Skeletal muscle cell (primary cell): ENCODE measurements around the gene RDX.

ENCODE experiments used
- DNase-seq: peaks from one replicate; pipeline ENCODE4 v3.0.0-alpha.2; 2010; ENCODE audit warnings: low read depth
- H3K4me3 ChIP-seq: 2 replicates; pipeline ENCODE4 v1.5.1; 2011; ENCODE audit warnings: low read depth, mild to moderate bottlenecking, control low read depth, low read length, moderate library complexity

The RDX gene

DNA sequence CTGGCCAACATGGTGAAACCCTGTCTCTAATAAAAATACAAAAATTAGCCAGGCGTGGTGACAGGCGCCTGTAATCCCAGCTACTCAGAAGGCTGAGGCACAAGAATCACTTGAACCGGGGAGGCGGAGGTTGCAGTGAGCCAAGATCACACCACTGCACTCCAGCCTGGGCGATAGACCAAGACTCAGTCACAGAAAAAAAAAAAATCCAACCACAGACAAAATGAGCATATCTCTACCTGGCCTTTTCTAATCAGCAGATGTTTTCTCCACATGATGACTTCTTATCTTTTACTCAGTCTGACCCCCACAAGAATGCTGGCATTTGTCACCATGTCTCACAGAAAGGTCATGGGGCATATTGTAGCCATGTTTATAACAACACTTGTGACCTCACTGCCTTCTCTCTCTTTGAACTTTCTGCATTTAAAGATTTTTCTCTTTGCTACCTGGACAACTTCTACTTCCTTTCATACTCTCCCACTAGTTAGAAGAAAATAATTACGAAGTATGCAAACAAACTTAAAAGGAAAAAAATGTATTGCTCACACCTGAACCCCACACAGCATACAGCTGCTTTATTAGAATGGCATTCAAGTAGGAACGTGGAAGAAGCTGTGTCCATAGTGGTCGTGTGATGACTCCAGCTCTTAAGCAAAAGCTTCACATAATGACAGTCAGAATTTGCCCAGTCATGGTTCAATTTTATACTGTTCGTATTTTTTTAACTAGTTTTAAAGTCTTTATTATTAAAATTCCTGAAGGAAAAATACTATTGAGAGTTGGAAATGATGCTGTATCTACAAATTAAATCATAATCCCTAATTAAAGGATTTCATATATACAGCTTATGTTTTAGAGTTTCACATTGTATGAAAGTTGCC is 137.9 kb downstream of the RDX start:
- DNase-seq, result no peak

DNA sequence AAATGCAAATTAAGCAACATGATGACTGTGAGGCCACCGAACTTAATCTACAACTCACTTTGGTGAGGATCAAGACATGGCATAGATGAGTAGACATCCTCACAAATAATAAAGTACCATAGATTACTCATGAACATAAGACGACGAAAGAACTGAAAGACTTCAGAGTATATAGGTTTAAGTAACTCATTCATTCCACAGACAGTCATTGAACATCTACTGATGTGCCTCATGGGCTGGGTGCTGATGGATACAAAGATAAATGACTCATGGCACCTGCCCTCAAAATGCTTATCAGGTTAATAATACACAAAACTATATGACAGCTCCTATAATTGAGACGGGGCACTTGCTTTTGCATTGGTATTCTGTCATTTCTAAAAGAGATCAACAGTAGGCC is 139.9 kb downstream of the RDX start:
- H3K4me3 ChIP-seq, result no peak overlapping the region
- DNase-seq, result no peak

More for the DNA sequence above, 137.9 kb downstream of the RDX start:
- H3K4me3 ChIP-seq, result no peak overlapping the region

GRCh38 chr11:110153474-110153873 is 142.9 kb downstream of the RDX start:
- DNase-seq, result no peak
- no peak overlapping the region for H3K4me3 ChIP-seq

DNA sequence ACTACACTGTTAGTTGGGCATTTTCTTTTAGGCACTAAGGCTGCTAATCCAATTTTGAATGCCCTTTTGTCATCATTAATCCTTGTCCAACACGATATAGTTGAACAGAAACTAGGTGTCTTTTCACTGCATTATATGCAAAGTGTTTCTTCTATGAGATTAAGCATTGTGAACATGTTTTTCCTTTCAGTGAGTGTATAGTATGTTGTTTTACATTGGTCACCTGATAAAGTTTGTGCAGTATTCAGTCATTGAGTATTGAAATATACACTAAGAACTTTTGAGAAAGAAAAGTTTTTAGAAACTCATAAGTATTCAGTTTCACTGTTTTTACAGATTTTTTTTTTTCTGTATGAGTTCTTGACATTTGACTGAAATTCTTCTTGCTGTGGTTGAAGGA is 144.2 kb downstream of the RDX start:
- DNase-seq, result no peak
- no peak overlapping the region for H3K4me3 ChIP-seq

- no peak overlapping the region for H3K4me3 ChIP-seq
- no peak for DNase-seq
These were observed 147.4 kb downstream of the RDX start for GRCh38 chr11:110148775-110149744.

GRCh38 chr11:110147962-110148709 is 148.3 kb downstream of the RDX start:
- DNase-seq, result peak; percentile 78
- no peak overlapping the region for H3K4me3 ChIP-seq

DNA sequence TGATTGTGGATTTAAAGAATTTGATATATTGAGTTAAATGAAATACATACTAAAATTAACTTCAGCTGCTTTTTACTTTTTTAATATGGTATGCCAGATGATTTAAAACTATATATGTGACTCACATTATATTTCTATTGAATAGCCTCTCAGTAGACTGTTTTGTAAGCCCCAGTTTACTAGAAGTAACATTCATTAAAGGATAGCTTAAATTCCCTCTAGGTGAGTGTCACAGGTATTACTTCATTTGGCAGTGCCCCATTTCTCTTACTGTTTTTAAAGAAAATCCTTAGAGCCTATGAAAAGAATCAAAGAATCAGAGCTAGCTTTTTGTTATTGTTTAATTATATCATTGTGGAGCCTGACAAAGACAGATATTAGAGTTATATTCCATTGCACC is 154.6 kb downstream of the RDX start:
- no peak for DNase-seq

DNA sequence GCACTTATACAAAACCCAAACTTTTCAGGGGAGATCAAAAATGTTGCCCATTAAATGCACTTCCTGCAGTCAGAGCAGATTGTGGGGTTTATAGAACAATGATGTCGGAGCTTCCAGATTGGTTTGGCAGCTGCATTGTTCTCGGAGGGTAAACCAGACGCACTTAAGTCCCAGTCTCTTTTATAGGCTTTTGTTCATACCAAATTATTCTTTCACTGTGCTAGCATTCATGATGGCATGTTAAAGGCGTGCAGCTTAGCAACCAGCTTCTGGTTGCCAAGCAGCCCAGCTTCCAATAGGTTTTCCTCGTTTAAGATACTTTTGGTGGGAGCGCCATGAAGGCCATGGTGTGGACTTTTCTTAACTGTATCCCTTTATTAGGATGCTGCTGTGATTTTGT is 162.3 kb downstream of the RDX start:
- DNase-seq, result no peak
- no peak overlapping the region for H3K4me3 ChIP-seq

More for the DNA sequence above, 154.6 kb downstream of the RDX start:
- no peak overlapping the region for H3K4me3 ChIP-seq

GRCh38 chr11:110133160-110133559 is 163.3 kb downstream of the RDX start:
- no peak overlapping the region for H3K4me3 ChIP-seq
- DNase-seq, result no peak

DNA sequence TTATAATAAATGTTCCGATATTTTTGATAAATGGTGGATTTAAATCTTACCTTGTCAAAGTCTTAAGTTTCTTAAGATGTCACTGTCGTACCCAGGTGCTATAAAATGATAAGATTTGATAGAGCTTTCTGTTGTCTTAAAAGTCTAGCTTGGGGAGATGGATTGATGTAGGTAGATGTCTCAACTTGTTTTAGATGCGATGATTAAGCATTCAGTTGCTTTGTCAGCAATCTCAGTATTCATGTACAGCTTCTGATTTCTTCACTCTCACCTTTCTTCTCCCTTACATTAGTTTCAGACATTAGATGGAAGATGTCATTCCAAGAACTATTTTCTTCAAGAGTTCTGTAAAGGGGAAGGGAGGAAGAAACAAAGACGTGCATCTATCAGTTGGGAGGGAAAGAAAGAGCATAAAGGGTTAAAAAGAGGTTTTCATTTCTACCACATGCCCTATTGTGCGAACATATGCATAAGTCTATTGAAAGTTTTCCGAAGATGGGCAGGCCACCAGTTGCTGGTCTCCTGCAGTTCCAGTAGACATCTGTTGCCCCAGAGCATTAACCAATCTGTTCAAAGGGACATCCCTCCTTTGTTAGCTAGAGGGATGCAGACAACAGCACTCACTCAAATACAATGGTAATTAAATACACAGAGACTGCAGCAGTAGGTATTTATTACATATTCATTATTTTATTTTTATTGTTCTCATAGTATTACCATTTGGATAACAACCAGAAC is 164.9 kb downstream of the RDX start:
- no peak overlapping the region for H3K4me3 ChIP-seq
- no peak for DNase-seq

- no peak for DNase-seq
- H3K4me3 ChIP-seq, result no peak overlapping the region
These were observed 165.7 kb downstream of the RDX start for GRCh38 chr11:110130642-110131238.

GRCh38 chr11:110128161-110128560 is 168.3 kb downstream of the RDX start:
- no peak for DNase-seq
- no peak overlapping the region for H3K4me3 ChIP-seq

- H3K4me3 ChIP-seq, result no peak overlapping the region
- no peak for DNase-seq
These were observed 169.5 kb downstream of the RDX start for GRCh38 chr11:110126936-110127335.

DNA sequence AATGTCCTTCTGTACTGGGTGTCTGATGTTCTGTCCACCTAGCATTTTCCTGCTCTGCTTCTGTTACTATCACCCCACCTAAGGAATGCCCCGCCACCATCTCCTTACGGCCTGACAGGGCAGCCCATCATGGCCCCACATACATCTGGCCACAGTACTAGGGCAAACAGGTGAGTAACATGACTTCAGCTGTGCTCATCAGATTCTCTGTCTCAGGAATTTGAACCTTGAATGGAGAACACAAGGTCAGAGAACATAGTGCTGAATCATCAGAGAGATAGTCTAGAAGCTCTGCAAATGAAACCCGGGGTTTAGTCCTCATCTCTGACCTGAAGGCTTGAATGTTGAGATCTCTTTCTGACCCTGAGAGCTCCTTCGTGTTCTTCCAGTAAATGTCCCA is 170.8 kb downstream of the RDX start:
- H3K4me3 ChIP-seq, result no peak overlapping the region
- peak; percentile 83 for DNase-seq
